T-helper 17 cell (primary cell): ENCODE measurements around the gene RUNX2. TPM values are rescaled to one million over a fixed set of nuclear protein-coding genes. Genes with fewer than 3 reads are reported as not detected.

ENCODE experiments used
- ATAC-seq: fragments of 150-1000 bp; cut with Tn5 transposase; 2 replicates; pipeline ENCODE4 v1.10.0; 2021; ENCODE audit warnings: mild to moderate bottlenecking, moderate library complexity
- DNase-seq, 3 donors: peaks; one replicate each; pipeline versions ENCODE4 v3.0.0 to v3.0.0-alpha.2; 2020 to 2021
- H3K9me3 ChIP-seq: one replicate; pipeline ENCODE4 v1.7.0; 2013; ENCODE audit warnings: low read length, mild to moderate bottlenecking; ENCODE audit not compliant: control insufficient read depth, poor library complexity, severe bottlenecking
- H3K27ac Mint-ChIP-seq: one replicate; pipeline ENCODE4 v1.8.0; 2022; ENCODE audit warnings: mild to moderate bottlenecking, moderate library complexity, mixed read lengths
- H3K27me3 Mint-ChIP-seq: one replicate; pipeline ENCODE4 v1.8.0; 2022; ENCODE audit warnings: mixed read lengths
- H3K36me3 Mint-ChIP-seq: one replicate; pipeline ENCODE4 v1.8.0; 2022; ENCODE audit warnings: low read depth, mixed read lengths
- H3K4me1 Mint-ChIP-seq: one replicate; pipeline ENCODE4 v1.8.0; 2022; ENCODE audit warnings: mild to moderate bottlenecking, mixed read lengths
- H3K4me3 Mint-ChIP-seq: one replicate; pipeline ENCODE4 v1.8.0; 2022; ENCODE audit warnings: mild to moderate bottlenecking, moderate library complexity, mixed read lengths
- total RNA-seq, 4 donors: library from RNA in 2 of 4; stranded (reverse) in 2 of 4; gene quantifications; one replicate each; pipeline ENCODE4 v1.2.3 and lab custom pipeline; 2022 to 2026

RUNX2 gene
- total RNA-seq, 2 donors from 2014 or later = 47.6 to 50.8 TPM

DNA sequence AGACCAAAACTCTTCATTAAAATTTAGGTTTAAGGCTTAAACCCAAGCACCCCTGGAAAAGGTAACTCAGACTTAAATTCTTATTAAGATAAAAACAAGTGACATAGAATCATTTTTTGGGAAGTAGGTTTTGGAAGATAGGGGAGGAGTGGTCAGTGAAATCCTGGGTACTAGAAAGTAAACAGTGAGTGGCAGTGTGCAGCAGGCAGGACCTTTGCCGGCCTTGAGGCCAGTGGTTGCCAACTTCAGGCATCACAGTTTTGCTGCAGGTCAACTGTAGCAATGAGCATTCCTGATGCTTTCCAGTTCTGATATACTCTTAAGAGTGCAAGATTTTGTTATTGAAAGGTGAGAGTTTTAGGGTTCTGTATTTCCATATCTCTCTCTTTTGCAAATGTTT is 118.9 kb downstream of the RUNX2 start:
- H3K4me3 Mint-ChIP-seq = no peak overlapping the region
- H3K27me3 Mint-ChIP-seq = no peaks in the 10 kb centered on the region
- peak overlapping the region; percentile 85 for H3K27ac Mint-ChIP-seq
- no peak for DNase-seq
- H3K9me3 ChIP-seq = no peaks in the 10 kb centered on the region
- ATAC-seq = no peak
- H3K4me1 Mint-ChIP-seq = peaks cover 61% of the 10 kb centered on the region
- H3K36me3 Mint-ChIP-seq = peaks cover 4% of the 10 kb centered on the region

DNA sequence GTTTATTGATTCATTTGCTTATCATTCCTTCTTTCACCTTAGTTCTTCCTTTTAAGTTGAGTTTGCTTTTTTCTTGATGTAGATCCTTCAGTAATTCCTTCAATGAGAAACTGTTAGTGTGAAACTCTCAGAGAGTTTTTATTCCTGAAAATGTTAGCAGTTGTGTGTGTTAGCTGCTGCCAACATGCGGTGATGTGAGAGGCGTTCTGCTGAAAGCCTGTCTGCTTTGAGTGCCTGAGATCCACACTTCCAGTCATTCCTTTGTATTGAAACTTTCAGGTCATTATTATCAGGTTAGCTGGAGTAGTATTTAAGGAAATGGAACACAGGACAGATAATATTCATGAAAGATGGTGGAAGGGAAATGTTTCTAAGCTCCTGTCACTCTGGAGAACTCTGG is 119.6 kb downstream of the RUNX2 start:
- peaks cover 4% of the 10 kb centered on the region for H3K36me3 Mint-ChIP-seq
- H3K4me1 Mint-ChIP-seq = peaks cover 63% of the 10 kb centered on the region
- H3K9me3 ChIP-seq = no peaks in the 10 kb centered on the region
- peak overlapping the region; percentile 79 for H3K27ac Mint-ChIP-seq
- H3K27me3 Mint-ChIP-seq = no peaks in the 10 kb centered on the region
- ATAC-seq (no peak), DNase-seq (no peak)
- H3K4me3 Mint-ChIP-seq = peak overlapping the region; percentile 51

DNA sequence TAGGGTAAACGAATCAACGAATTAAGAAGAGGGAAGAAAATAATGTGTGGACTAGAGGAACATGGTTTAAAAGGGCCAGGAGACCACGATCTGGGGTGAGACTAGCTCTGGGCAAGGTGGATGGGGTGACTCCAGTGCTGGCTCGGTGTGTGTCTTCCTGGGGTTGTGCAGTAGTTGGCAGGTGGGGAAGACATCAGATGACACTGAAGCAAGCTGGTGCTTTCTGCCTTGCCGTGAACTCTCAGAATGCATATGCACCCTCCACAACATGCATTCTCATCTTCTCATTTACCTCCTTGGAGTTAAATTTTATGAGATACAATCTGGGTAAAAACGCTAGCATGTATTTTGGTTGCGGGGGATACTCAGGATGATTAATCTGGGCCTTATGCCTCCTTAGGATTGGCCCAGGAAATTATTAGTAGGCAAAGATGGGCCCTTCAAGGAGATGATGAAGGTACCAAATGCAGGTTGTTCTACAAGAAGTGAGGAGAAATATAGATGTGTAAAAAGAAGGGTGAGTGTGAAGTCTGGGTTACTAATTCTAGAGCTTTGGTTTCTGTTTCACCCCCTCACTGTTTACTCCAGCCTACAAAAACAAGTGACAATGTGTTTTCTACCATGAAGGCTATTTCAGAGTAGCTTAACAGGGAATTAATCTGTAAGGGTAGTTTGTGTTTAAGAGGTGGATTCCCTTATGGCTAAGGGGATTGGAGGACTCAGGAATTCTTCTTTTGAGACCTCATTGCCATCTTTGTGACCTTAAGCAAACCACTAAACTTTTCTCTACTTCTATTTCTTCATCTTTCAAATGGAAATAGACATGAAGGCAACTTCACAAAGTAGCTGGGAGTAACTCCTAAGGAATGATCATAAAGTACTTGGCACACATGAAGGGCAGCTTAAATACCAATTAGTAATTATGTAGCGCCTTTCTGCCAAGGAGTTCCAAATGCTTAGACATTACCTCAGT is 120.6 kb downstream of the RUNX2 start:
- no peak for DNase-seq
- Mint-ChIP-seq H3K4me3 (peak overlapping the region; percentile 51), H3K36me3 (peaks cover 4% of the 10 kb centered on the region), H3K27ac (peak overlapping the region; percentile 79), H3K27me3 (no peaks in the 10 kb centered on the region), H3K4me1 (peaks cover 67% of the 10 kb centered on the region)
- no peaks in the 10 kb centered on the region for H3K9me3 ChIP-seq
- ATAC-seq = no peak

DNA sequence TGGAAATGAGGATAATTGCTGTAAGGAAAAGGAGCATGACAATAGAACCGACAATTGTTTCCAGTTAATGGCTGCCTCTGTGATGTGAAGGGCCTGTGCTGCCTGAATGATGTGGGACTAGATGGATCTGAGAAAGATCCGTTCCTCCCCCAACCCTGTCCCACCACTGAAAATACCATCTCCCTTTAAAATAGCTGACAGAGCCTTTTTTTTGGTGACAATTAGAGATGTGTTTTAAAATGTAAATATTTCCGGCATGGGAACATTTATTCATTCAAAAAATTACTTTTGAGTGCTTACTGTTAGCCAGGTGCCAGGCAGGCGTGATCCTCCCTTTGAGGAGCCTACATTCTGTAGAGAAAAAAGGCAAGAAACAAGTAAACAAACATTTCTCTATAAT is 122.0 kb downstream of the RUNX2 start:
- no peak overlapping the region for H3K27ac Mint-ChIP-seq

DNA sequence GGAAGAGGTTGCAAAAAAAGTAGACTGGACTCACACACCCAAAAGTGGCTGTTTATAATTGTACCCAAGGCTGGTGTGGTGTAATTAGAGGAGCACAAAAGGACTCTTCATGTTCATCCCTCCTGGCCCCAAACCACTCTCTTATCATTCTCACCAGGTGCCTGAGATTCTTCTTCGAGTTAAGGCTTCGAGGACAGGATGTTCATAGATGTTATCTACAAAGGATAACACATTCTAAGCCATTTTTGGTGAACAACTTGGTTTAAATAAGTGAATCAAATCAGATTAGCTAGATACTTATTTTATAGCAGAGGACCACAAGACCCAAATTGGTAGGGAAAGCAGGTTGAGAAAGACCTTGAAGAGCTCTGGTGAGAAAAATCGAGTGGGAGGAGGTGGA is 122.7 kb downstream of the RUNX2 start:
- Mint-ChIP-seq H3K27ac (peak overlapping the region; percentile 66), H3K36me3 (peaks cover 4% of the 10 kb centered on the region)

More for the DNA sequence above, 122.0 kb downstream of the RUNX2 start:
- Mint-ChIP-seq H3K4me1 (peaks cover 71% of the 10 kb centered on the region), H3K27me3 (no peaks in the 10 kb centered on the region), H3K4me3 (peak overlapping the region; percentile 70), H3K36me3 (peaks cover 4% of the 10 kb centered on the region)
- ATAC-seq (no peak), DNase-seq (no peak)
- no peaks in the 10 kb centered on the region for H3K9me3 ChIP-seq

DNA sequence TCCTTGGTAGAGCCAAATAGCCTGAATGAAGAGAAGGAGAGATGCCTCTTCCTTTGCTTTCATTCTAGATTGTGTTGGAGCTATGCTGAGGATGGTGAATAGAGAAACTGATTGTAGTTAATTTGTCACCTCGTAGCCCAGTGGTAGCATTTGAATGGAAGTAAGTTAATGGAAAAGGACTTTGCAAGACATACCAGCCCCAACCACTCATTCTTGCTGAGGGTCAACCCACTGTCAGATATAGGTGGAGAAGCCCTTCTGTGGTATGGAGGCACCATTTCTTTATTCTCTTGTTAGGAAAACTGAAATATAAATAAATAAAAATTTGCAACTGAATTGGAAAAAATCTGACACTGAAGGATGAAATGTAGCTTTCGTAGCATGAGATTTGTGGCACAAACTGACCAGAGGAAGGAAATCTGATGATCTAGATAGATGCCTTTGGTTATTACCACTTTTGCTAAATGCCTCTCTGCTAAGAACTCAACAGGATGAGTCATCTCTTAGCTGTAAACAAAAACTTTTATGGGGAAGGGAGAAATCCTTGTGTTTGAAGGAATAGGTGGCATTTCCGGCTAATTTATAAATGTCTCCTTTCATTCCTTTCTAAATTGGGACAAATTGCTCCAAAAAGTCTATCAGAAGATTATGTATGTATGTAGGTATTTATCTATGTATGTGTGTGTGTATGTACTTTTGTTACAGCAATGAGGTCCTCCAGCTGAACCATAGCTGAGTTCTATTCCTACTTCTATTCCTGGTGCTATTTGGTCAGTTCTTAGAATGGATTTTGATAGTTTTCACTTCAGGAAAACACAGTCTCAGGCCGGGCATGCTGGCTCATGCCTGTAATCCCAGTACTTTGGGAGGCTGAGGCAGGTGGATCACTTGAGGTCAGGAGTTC is 126.1 kb downstream of the RUNX2 start:
- Mint-ChIP-seq H3K36me3 (peaks cover 5% of the 10 kb centered on the region), H3K4me3 (peak overlapping the region; percentile 19), H3K27ac (peak overlapping the region; percentile 9), H3K4me1 (peaks cover 53% of the 10 kb centered on the region), H3K27me3 (no peaks in the 10 kb centered on the region)
- no peaks in the 10 kb centered on the region for H3K9me3 ChIP-seq
- DNase-seq (no peak), ATAC-seq (no peak)

More for the DNA sequence above, 122.7 kb downstream of the RUNX2 start:
- peaks cover 68% of the 10 kb centered on the region for H3K4me1 Mint-ChIP-seq
- DNase-seq = no peak
- peak overlapping the region; percentile 70 for H3K4me3 Mint-ChIP-seq
- no peaks in the 10 kb centered on the region for H3K9me3 ChIP-seq
- peak; percentile 83 for ATAC-seq
- H3K27me3 Mint-ChIP-seq = no peaks in the 10 kb centered on the region

DNA sequence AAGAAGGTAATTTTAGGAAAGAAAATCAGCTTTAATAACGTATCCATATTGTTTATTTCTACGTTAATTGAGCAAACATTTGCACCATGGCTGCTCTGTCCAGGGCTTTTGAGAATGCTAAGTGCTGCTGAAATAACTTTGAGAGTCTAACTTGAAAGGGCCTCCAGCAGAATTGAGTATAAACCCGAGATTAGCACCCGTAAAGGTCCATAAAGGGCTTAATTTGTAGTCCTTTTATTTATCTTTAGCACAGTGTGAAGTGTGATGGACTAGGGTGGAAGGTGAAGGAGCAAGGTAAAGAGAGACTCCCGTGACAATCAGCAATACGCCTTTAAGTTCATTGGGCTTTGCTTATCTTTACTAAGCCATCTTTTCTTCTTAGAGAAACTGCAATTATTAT is 127.3 kb downstream of the RUNX2 start:
- H3K4me1 Mint-ChIP-seq = peaks cover 47% of the 10 kb centered on the region
- DNase-seq (no peak), ATAC-seq (no peak)
- no peaks in the 10 kb centered on the region for H3K27me3 Mint-ChIP-seq
- H3K4me3 Mint-ChIP-seq = no peak overlapping the region
- H3K36me3 Mint-ChIP-seq = peaks cover 5% of the 10 kb centered on the region
- no peaks in the 10 kb centered on the region for H3K9me3 ChIP-seq
- no peak overlapping the region for H3K27ac Mint-ChIP-seq

DNA sequence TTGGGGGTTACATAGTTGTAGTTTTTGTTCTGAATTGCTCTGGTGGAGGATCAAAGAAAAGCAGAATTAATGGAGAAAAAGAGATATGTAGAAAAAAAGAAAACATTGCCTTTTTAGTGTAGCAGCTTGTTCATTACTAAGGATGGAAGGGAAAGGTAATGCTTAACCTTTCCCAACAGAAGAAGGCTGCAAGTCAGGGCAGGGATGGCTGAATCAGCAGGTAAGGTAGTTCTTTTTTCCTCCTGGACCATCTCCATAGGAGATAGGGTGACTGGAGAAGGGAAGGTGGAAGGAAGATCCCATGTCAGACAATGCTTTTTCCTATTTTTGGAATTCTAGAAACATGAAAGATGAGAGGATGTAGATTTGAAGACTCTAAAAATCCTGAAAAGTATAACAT is 129.0 kb downstream of the RUNX2 start:
- Mint-ChIP-seq H3K4me1 (peaks cover 34% of the 10 kb centered on the region), H3K36me3 (peaks cover 5% of the 10 kb centered on the region), H3K27ac (peak overlapping the region; percentile 76), H3K4me3 (no peak overlapping the region), H3K27me3 (no peaks in the 10 kb centered on the region)
- no peak for DNase-seq
- no peaks in the 10 kb centered on the region for H3K9me3 ChIP-seq
- no peak for ATAC-seq

DNA sequence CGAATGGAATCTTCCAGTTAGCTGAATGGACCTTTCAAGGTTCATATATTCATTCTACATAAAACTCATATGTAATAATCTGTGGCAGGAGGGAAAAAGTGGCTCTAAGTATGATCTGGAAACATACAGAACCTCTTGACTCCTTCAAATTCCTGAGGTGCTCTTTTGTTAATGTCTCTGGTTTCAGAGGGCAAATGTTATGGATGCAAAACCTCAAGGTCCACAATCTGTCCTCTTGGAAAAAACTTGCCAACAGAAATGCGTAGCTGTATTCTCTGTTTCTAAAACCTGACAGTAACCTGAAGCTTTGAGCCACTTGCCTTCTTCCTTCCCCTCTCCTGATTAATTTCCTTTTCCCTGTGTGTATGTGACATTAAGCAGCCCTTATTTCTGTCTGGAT is 130.5 kb downstream of the RUNX2 start:
- DNase-seq = no peak
- no peaks in the 10 kb centered on the region for H3K27me3 Mint-ChIP-seq
- peaks cover 5% of the 10 kb centered on the region for H3K36me3 Mint-ChIP-seq
- ATAC-seq = no peak
- H3K4me1 Mint-ChIP-seq = peaks cover 33% of the 10 kb centered on the region
- H3K9me3 ChIP-seq = no peaks in the 10 kb centered on the region
- no peak overlapping the region for H3K4me3 Mint-ChIP-seq
- no peak overlapping the region for H3K27ac Mint-ChIP-seq

DNA sequence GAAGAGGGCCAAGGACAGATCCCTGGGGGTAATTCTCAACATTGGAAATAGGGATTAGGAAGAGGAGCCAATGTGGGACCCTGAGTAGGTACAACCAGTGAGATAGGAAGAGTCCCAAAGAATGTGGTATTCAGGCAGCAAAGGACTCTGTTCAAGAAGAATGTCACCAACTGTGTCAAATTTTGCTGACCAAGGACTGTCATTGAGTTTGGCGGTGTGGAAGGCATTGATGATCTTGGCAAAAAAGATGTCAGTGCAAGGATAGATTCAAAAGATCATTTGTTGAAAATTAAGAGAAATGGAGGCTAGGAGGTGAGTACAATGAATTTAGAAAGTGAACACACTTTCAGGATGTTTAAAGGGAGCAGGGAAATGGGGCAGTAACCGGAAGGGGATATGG is 132.0 kb downstream of the RUNX2 start:
- H3K27me3 Mint-ChIP-seq = no peaks in the 10 kb centered on the region
- ATAC-seq = no peak

DNA sequence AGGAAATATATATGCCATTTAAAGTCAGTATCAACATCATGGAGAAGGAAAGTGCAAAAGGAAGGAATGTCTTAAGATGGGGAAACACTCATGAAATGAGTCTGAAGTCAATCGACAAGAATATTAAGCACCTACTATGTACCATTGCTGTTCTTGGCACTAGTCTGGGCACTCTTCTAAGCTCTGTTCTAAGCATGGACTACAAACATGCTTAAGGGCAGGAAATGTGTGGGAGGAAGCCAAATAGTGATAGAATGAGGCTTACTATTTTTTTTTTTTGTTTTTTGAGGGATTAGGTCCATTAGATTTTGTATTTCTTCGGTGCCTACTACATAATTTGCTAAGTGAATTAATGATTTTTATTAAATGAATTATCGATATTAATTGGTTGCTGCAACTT is 133.4 kb downstream of the RUNX2 start:
- Mint-ChIP-seq H3K27me3 (no peaks in the 10 kb centered on the region), H3K4me1 (peaks cover 31% of the 10 kb centered on the region)
- no peak for DNase-seq

More for the DNA sequence above, 132.0 kb downstream of the RUNX2 start:
- DNase-seq = no peak
- H3K27ac Mint-ChIP-seq = no peak overlapping the region
- no peak overlapping the region for H3K4me3 Mint-ChIP-seq
- peaks cover 31% of the 10 kb centered on the region for H3K4me1 Mint-ChIP-seq
- H3K9me3 ChIP-seq = no peaks in the 10 kb centered on the region
- H3K36me3 Mint-ChIP-seq = peaks cover 5% of the 10 kb centered on the region

DNA sequence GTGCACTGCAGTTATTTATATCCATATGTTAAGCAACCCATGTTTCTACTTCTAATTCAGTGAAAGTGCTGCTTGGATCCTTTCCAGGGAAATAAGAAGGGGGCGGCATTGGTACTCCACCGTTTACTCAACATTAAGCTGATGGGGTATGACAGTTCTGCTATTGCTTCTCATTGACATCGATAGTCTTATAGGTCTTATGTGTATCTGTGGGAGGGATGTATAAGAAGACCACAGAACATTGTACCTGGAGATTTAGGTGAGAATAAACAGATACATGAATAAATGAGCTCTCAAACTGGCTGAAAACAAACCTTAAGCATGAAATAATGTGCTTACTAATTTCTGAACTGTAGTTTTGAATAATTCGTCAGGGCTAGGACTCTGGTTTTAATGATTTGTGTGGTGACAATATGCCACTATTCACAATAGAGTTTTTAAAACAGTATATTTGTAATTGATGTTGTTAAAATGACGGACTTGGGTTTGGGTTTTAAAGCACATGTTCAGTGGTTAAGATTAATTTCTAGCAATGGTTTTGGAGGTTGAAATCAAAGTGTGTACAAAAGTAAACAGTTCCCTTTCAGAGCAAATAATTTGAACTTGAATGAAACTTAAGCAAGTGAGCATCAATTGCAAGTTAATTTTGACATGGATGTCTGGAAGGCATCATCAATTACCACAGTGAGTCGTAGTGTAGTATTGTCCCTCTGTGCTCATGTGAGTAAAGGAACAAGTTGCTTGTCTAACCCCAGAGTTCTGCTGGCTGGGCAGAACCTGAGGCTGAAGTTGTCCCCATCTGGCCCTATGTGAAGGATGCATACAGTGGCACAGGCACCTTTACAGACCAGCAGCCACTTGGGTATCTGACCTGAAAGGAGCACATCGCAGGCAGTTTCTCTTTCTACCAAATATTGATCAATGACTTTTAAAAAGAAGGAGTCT is 134.3 kb downstream of the RUNX2 start:
- H3K27ac Mint-ChIP-seq = no peak overlapping the region
- ATAC-seq = no peak
- H3K36me3 Mint-ChIP-seq = peaks cover 2% of the 10 kb centered on the region
- no peaks in the 10 kb centered on the region for H3K27me3 Mint-ChIP-seq
- H3K9me3 ChIP-seq = no peaks in the 10 kb centered on the region
- DNase-seq = no peak
- H3K4me3 Mint-ChIP-seq = no peak overlapping the region
- peaks cover 31% of the 10 kb centered on the region for H3K4me1 Mint-ChIP-seq

More for the DNA sequence above, 133.4 kb downstream of the RUNX2 start:
- no peak overlapping the region for H3K27ac Mint-ChIP-seq
- H3K9me3 ChIP-seq = no peaks in the 10 kb centered on the region
- H3K4me3 Mint-ChIP-seq = no peak overlapping the region
- no peak for ATAC-seq
- H3K36me3 Mint-ChIP-seq = peaks cover 3% of the 10 kb centered on the region
